WTC11 (cell line): Measurements from ENCODE around the gene B3GLCT.

ENCODE experiments used
- CREB1 ChIP-seq: sonication (generic); formaldehyde crosslinking; IDR thresholded peaks from 2 replicates; pipeline ENCODE4 v1.8.0; 2023; ENCODE audit warnings: mild to moderate bottlenecking, missing genetic modification reagents
- ETV6 ChIP-seq: sonication (generic); formaldehyde crosslinking; IDR thresholded peaks from 2 replicates; pipeline ENCODE4 v1.8.1; 2022; ENCODE audit warnings: mild to moderate bottlenecking, missing genetic modification reagents
- NFATC4 ChIP-seq: fragments of 250-450 bp; sonication (Bioruptor Pico); IDR thresholded peaks from 2 replicates; pipeline ENCODE4 v1.9.0; 2021; ENCODE audit warnings: mild to moderate bottlenecking
- ZNF416 ChIP-seq: fragments of 250-450 bp; sonication (Bioruptor Pico); IDR thresholded peaks from 2 replicates; pipeline ENCODE4 v1.9.0; 2021; ENCODE audit warnings: mild to moderate bottlenecking, inconsistent platforms
- TF ChIP-seq, protein P1 (sequence below): sonication (generic); formaldehyde crosslinking; IDR thresholded peaks from 2 replicates; pipeline ENCODE4 v1.8.0; 2022; ENCODE audit warnings: mild to moderate bottlenecking, missing genetic modification reagents
- TF ChIP-seq, protein P2 (sequence below): sonication (generic); formaldehyde crosslinking; IDR thresholded peaks from 2 replicates; pipeline ENCODE4 v1.8.1; 2023; ENCODE audit warnings: mild to moderate bottlenecking, missing genetic modification reagents, moderate library complexity
- TF ChIP-seq, protein P3 (sequence below): fragments of 200-600 bp; IDR thresholded peaks from 2 replicates; pipeline ENCODE4 v1.8.0; 2022; ENCODE audit warnings: antibody characterized with exemption
- TF ChIP-seq, protein P4 (sequence below): sonication (generic); formaldehyde crosslinking; IDR thresholded peaks from 2 replicates; pipeline ENCODE4 v1.8.0; 2023; ENCODE audit warnings: mild to moderate bottlenecking, missing genetic modification reagents
- TF ChIP-seq, protein P5 (sequence below): sonication (generic); formaldehyde crosslinking; IDR thresholded peaks from 2 replicates; pipeline ENCODE4 v1.8.1; 2023; ENCODE audit warnings: mild to moderate bottlenecking, moderate library complexity, missing genetic modification reagents

DNA sequence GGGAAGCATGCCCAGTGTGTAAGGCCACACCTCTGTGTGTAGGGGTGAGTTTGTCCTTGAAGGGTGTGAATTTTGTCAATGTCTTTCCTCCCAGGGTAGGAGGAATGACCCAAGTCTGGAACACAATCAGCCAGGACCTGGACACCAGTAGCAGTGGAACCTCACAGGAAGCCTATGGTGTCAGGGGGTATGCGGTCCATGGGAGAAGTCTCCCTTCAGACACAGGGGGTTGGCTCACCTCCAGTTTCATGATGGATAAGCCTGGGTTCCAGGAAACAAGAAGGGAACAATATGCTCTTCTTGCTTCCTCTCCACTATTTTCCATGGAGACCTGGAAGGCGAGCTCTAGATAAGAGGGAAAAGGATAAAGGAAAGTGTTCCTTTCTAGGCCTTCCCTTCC, 23.9 kb downstream of the B3GLCT start:
- TF ChIP-seq, protein P1, sequence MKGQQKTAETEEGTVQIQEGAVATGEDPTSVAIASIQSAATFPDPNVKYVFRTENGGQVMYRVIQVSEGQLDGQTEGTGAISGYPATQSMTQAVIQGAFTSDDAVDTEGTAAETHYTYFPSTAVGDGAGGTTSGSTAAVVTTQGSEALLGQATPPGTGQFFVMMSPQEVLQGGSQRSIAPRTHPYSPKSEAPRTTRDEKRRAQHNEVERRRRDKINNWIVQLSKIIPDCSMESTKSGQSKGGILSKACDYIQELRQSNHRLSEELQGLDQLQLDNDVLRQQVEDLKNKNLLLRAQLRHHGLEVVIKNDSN (CRISPR knock-in tag), result no peak
- TF ChIP-seq ETV6 (no peak), NFATC4 (CRISPR knock-in tag) (no peak), ZNF416 (no peak), CREB1 (CRISPR knock-in tag) (no peak)
- TF ChIP-seq, protein P2, sequence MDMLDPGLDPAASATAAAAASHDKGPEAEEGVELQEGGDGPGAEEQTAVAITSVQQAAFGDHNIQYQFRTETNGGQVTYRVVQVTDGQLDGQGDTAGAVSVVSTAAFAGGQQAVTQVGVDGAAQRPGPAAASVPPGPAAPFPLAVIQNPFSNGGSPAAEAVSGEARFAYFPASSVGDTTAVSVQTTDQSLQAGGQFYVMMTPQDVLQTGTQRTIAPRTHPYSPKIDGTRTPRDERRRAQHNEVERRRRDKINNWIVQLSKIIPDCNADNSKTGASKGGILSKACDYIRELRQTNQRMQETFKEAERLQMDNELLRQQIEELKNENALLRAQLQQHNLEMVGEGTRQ (CRISPR knock-in tag), result no peak
- TF ChIP-seq, protein P3, sequence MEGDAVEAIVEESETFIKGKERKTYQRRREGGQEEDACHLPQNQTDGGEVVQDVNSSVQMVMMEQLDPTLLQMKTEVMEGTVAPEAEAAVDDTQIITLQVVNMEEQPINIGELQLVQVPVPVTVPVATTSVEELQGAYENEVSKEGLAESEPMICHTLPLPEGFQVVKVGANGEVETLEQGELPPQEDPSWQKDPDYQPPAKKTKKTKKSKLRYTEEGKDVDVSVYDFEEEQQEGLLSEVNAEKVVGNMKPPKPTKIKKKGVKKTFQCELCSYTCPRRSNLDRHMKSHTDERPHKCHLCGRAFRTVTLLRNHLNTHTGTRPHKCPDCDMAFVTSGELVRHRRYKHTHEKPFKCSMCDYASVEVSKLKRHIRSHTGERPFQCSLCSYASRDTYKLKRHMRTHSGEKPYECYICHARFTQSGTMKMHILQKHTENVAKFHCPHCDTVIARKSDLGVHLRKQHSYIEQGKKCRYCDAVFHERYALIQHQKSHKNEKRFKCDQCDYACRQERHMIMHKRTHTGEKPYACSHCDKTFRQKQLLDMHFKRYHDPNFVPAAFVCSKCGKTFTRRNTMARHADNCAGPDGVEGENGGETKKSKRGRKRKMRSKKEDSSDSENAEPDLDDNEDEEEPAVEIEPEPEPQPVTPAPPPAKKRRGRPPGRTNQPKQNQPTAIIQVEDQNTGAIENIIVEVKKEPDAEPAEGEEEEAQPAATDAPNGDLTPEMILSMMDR, result no peak
- TF ChIP-seq, protein P4, sequence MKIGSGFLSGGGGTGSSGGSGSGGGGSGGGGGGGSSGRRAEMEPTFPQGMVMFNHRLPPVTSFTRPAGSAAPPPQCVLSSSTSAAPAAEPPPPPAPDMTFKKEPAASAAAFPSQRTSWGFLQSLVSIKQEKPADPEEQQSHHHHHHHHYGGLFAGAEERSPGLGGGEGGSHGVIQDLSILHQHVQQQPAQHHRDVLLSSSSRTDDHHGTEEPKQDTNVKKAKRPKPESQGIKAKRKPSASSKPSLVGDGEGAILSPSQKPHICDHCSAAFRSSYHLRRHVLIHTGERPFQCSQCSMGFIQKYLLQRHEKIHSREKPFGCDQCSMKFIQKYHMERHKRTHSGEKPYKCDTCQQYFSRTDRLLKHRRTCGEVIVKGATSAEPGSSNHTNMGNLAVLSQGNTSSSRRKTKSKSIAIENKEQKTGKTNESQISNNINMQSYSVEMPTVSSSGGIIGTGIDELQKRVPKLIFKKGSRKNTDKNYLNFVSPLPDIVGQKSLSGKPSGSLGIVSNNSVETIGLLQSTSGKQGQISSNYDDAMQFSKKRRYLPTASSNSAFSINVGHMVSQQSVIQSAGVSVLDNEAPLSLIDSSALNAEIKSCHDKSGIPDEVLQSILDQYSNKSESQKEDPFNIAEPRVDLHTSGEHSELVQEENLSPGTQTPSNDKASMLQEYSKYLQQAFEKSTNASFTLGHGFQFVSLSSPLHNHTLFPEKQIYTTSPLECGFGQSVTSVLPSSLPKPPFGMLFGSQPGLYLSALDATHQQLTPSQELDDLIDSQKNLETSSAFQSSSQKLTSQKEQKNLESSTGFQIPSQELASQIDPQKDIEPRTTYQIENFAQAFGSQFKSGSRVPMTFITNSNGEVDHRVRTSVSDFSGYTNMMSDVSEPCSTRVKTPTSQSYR (CRISPR knock-in tag), result no peak
- TF ChIP-seq, protein P5, sequence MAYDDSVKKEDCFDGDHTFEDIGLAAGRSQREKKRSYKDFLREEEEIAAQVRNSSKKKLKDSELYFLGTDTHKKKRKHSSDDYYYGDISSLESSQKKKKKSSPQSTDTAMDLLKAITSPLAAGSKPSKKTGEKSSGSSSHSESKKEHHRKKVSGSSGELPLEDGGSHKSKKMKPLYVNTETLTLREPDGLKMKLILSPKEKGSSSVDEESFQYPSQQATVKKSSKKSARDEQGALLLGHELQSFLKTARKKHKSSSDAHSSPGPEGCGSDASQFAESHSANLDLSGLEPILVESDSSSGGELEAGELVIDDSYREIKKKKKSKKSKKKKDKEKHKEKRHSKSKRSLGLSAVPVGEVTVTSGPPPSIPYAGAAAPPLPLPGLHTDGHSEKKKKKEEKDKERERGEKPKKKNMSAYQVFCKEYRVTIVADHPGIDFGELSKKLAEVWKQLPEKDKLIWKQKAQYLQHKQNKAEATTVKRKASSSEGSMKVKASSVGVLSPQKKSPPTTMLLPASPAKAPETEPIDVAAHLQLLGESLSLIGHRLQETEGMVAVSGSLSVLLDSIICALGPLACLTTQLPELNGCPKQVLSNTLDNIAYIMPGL, result no peak
